ENCODE data around the gene FLNC.

- TF ChIP-seq POLR2A (IDR thresholded peaks at IDR 0.05) = no peak
- no peak for TF ChIP-seq CTCF (IDR thresholded peaks at IDR 0.05)
- peak in 1 of 3 donors; percentile 7 for TF ChIP-seq POLR2AphosphoS5 (IDR thresholded peaks at IDR 0.05)
Measured at GRCh38 chr7:128837521-128837921, 7.3 kb downstream of the FLNC start.
